ENCODE measurements around the gene PLAC9.

GRCh38 chr10:80154626-80154977 lies 22.1 kb downstream of the PLAC9 start:
- no peak for TF ChIP-seq CTCF (IDR thresholded peaks at IDR 0.05)
- no peak for TF ChIP-seq POLR2A (IDR thresholded peaks at IDR 0.05)
